ENCODE results near the gene MLANA. TPM values are rescaled to one million over a fixed set of nuclear protein-coding genes. Genes with fewer than 3 reads are reported as not detected.
A peak's percentile ranks its signal among the peaks of the same experiment; 100 is the strongest.

MLANA gene
- total RNA-seq, 2 donors from 2014 or later, result not detected

DNA sequence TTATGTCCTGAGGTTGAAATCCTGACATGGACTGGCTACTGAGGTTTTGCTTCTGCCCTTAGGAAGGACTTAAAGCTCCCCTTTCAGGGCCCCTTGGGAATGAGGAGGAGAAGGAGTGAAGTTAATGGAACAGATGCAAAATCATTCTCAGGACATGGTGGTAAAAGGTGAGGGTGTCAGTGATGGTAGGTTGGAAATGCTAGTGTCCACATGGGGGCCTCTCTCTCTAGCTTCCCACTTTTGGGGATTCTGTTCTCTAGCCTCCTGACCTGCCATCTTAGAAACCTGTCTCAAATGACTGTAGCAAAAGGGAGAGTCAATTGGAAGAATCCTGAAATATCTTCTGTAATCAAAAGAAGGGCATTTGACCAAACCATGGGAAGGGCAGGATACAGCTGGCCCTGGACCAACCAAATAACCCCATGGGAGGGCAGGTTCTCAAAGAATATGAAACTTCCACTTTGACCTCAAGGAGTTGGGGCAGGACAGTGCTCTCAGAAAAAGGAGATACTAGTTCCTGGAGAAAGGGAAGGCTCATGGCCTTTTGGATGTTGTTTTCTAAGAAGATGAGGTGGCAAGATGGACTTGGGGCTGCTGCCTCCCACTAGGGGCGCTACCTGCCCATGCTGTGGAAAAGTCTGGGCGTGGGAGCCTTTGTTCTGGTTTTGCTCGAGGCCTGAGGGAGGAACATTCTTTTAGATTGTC is 21.2 kb upstream of the MLANA start:
- no peaks in the 10 kb centered on the region for H3K27me3 ChIP-seq
- H3K27ac ChIP-seq, result no peak overlapping the region
- no peak for TF ChIP-seq POLR2A (IDR thresholded peaks at IDR 0.05)
- TF ChIP-seq, protein P1, sequence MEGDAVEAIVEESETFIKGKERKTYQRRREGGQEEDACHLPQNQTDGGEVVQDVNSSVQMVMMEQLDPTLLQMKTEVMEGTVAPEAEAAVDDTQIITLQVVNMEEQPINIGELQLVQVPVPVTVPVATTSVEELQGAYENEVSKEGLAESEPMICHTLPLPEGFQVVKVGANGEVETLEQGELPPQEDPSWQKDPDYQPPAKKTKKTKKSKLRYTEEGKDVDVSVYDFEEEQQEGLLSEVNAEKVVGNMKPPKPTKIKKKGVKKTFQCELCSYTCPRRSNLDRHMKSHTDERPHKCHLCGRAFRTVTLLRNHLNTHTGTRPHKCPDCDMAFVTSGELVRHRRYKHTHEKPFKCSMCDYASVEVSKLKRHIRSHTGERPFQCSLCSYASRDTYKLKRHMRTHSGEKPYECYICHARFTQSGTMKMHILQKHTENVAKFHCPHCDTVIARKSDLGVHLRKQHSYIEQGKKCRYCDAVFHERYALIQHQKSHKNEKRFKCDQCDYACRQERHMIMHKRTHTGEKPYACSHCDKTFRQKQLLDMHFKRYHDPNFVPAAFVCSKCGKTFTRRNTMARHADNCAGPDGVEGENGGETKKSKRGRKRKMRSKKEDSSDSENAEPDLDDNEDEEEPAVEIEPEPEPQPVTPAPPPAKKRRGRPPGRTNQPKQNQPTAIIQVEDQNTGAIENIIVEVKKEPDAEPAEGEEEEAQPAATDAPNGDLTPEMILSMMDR (IDR thresholded peaks at IDR 0.05), result no peak
- H3K9me3 ChIP-seq, result no peaks in the 10 kb centered on the region
- no peaks in the 10 kb centered on the region for H3K36me3 ChIP-seq (replicated peaks in 1 of 2; ENCODE audit: insufficient read depth in 1 of 2, low read depth in 2 of 2)
- 86% methylated on average over 3 of the region's 3 CpGs for WGBS, 2 donors
- peaks cover under 1% of the 10 kb centered on the region for H3K4me1 ChIP-seq
- peak; percentile 30 for ATAC-seq
- no peak overlapping the region for H3K4me3 ChIP-seq
- DNase-seq, result no peak
- intact Hi-C loops (cut with DNase I), result no loop called here

GRCh38 chr9:5870020-5870339 is 20.7 kb upstream of the MLANA start:
- H3K27me3 ChIP-seq, result no peaks in the 10 kb centered on the region
- no peaks in the 10 kb centered on the region for H3K36me3 ChIP-seq (replicated peaks in 1 of 2; ENCODE audit: insufficient read depth in 1 of 2, low read depth in 2 of 2)
- H3K4me1 ChIP-seq, result no peaks in the 10 kb centered on the region
- no peak for DNase-seq
- H3K4me3 ChIP-seq, result no peak overlapping the region
- 66 to 69% methylated on average over 2 of the region's 2 CpGs for WGBS, 2 donors
- TF ChIP-seq POLR2A (IDR thresholded peaks at IDR 0.05), result no peak
- TF ChIP-seq, protein P1 (IDR thresholded peaks at IDR 0.05), result no peak
- intact Hi-C loops (cut with DNase I), result no loop called here
- ATAC-seq, result peak; percentile 15
- H3K27ac ChIP-seq, result no peak overlapping the region
- H3K9me3 ChIP-seq, result no peaks in the 10 kb centered on the region

DNA sequence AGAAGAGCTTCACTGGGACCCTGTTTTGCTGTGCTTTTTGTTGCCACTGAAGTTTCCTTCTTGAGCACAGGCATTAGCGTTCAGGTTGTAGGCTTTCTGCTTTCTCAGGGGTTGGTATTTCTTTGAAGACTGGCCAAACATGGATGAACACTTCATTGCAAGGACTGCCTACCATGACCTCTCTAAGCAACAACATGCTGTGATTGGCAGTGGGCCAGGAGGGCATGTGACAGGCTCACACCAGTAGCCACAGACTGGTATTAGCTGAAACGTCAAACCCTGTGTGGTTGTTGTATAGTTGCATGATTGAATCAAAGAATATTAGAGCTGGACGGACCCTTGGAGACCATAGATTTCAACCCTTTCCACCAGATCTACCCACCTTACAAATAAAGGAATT is 20.0 kb upstream of the MLANA start:
- Histone ChIP-seq H3K4me3 (no peak overlapping the region), H3K36me3 (replicated peaks in 1 of 2; ENCODE audit: insufficient read depth in 1 of 2, low read depth in 2 of 2) (no peaks in the 10 kb centered on the region), H3K27me3 (no peaks in the 10 kb centered on the region), H3K9me3 (no peaks in the 10 kb centered on the region), H3K4me1 (no peaks in the 10 kb centered on the region), H3K27ac (no peak overlapping the region)
- 54 to 73% methylated on average over 2 to 3 of the region's 3 CpGs for WGBS, 2 donors
- ATAC-seq (peak; percentile 35), DNase-seq (peak; percentile 41 to 76 (median 54))
- TF ChIP-seq POLR2A (IDR thresholded peaks at IDR 0.05), result no peak
- TF ChIP-seq, protein P1 (IDR thresholded peaks at IDR 0.05), result no peak
- intact Hi-C loops (cut with DNase I), result no loop called here

DNA sequence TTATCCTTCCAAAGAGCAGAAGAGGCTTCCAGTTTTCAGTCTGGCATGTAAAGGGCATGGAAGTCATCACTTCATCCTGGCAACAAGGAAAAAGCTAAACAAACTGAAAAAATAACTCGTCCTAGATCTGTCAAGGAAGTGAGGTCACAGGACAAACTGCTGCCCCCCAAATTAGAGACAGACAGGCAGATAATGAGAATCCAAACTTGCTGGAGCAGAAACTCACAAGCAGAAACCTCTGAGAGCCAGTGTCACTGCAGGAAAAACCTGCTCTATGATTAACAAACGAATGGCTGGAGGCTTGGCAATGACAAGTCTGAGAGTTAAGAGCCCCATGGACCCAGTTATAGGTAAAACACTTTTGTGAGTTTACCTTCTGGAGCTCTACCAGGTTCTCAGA is 18.9 kb upstream of the MLANA start:
- Histone ChIP-seq H3K36me3 (replicated peaks in 1 of 2; ENCODE audit: insufficient read depth in 1 of 2, low read depth in 2 of 2) (no peaks in the 10 kb centered on the region), H3K9me3 (no peaks in the 10 kb centered on the region), H3K27me3 (no peaks in the 10 kb centered on the region), H3K4me1 (no peaks in the 10 kb centered on the region), H3K27ac (no peak overlapping the region), H3K4me3 (no peak overlapping the region)
- TF ChIP-seq POLR2A (IDR thresholded peaks at IDR 0.05), result no peak
- TF ChIP-seq, protein P1 (IDR thresholded peaks at IDR 0.05), result no peak
- no peak for DNase-seq
- intact Hi-C loops (cut with DNase I), result no loop called here
- ATAC-seq, result no peak
- WGBS, 2 donors, result 55 to 57% methylated on average over 2 of the region's 2 CpGs

- intact Hi-C loops (cut with DNase I), result no loop called here
- TF ChIP-seq POLR2A (IDR thresholded peaks at IDR 0.05), result no peak
- TF ChIP-seq, protein P1 (IDR thresholded peaks at IDR 0.05), result no peak
- no peaks in the 10 kb centered on the region for H3K9me3 ChIP-seq
- H3K27me3 ChIP-seq, result no peaks in the 10 kb centered on the region
- ATAC-seq (no peak), DNase-seq (no peak)
- H3K4me3 ChIP-seq, result no peak overlapping the region
- H3K27ac ChIP-seq, result no peak overlapping the region
- no peaks in the 10 kb centered on the region for H3K4me1 ChIP-seq
- WGBS, 2 donors, result 63 to 73% methylated on average over 4 of the region's 4 CpGs
- H3K36me3 ChIP-seq (replicated peaks in 1 of 2; ENCODE audit: insufficient read depth in 1 of 2, low read depth in 2 of 2), result no peaks in the 10 kb centered on the region
Observed at GRCh38 chr9:5872511-5872910, 18.2 kb upstream of the MLANA start.

Data from body of pancreas (tissue), 4 donors.